Measurements from ENCODE around the gene TUG1.

Gene TUG1

GRCh38 chr22:30979932-30980331 is 10.9 kb downstream of the TUG1 start:
- H3K4me1 ChIP-seq (ENCODE audit: control insufficient read depth, insufficient read depth, low read length): no peaks in the 10 kb centered on the region
- H3K9me3 ChIP-seq (ENCODE audit: control insufficient read depth, insufficient read depth, low read length): peaks cover 17% of the 10 kb centered on the region
- no peak overlapping the region for H3K27ac ChIP-seq (ENCODE audit: low read depth, low read length)

DNA sequence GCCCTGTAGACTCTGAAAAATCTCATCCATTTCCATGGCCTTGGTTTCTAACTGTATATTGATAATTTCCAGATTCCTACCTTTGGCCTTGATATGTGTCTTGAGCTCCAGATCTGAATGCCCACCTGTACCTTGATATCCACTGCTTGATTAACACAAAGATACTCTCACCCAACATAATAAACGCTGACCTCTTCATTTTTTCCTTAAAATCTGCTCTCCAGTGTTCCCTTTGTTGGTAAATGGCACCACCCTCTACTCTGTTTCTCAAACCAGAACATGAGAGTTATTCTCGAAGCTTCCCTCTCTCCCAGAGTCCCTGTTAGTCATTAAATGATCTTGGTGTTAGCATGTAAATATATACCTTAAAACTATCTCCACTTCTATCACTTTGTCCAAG is 13.4 kb downstream of the TUG1 start:
- no peak overlapping the region for H3K27ac ChIP-seq (ENCODE audit: low read depth, low read length)
- no peaks in the 10 kb centered on the region for H3K27me3 ChIP-seq (ENCODE audit: control insufficient read depth, insufficient read depth, low read length)
- H3K4me3 ChIP-seq (ENCODE audit: low read depth, low read length): no peak overlapping the region
- H3K9me3 ChIP-seq (ENCODE audit: control insufficient read depth, insufficient read depth, low read length): 0 out of 2 replicates have a peak, but pooled peaks cover 3% of the 10 kb centered on the region
- H3K4me1 ChIP-seq (ENCODE audit: control insufficient read depth, insufficient read depth, low read length): no peaks in the 10 kb centered on the region; the same call in 1 of the 2 replicates
- H3K36me3 ChIP-seq (ENCODE audit: control insufficient read depth, insufficient read depth, low read length): peaks cover 12% of the 10 kb centered on the region
- H3K9ac ChIP-seq (ENCODE audit: low read depth, low read length): no peak overlapping the region

More at GRCh38 chr22:30979932-30980331, 10.9 kb downstream of the TUG1 start:
- H3K4me3 ChIP-seq (ENCODE audit: low read depth, low read length): no peak overlapping the region
- H3K36me3 ChIP-seq (ENCODE audit: control insufficient read depth, insufficient read depth, low read length): peaks cover 38% of the 10 kb centered on the region
- H3K27me3 ChIP-seq (ENCODE audit: control insufficient read depth, insufficient read depth, low read length): no peaks in the 10 kb centered on the region
- no peak overlapping the region for H3K9ac ChIP-seq (ENCODE audit: low read depth, low read length)

GRCh38 chr22:30984317-30984716 is 15.3 kb downstream of the TUG1 start:
- H3K36me3 ChIP-seq (ENCODE audit: control insufficient read depth, insufficient read depth, low read length): no peaks in the 10 kb centered on the region
- H3K27ac ChIP-seq (ENCODE audit: low read depth, low read length): no peak overlapping the region
- no peaks in the 10 kb centered on the region for H3K27me3 ChIP-seq (ENCODE audit: control insufficient read depth, insufficient read depth, low read length)
- H3K4me3 ChIP-seq (ENCODE audit: low read depth, low read length): no peak overlapping the region
- H3K4me1 ChIP-seq (ENCODE audit: control insufficient read depth, insufficient read depth, low read length): no peaks in the 10 kb centered on the region; the same call in 1 of the 2 replicates
- H3K9me3 ChIP-seq (ENCODE audit: control insufficient read depth, insufficient read depth, low read length): 0 out of 2 replicates have a peak, but pooled peaks cover 3% of the 10 kb centered on the region
- H3K9ac ChIP-seq (ENCODE audit: low read depth, low read length): no peak overlapping the region

DNA sequence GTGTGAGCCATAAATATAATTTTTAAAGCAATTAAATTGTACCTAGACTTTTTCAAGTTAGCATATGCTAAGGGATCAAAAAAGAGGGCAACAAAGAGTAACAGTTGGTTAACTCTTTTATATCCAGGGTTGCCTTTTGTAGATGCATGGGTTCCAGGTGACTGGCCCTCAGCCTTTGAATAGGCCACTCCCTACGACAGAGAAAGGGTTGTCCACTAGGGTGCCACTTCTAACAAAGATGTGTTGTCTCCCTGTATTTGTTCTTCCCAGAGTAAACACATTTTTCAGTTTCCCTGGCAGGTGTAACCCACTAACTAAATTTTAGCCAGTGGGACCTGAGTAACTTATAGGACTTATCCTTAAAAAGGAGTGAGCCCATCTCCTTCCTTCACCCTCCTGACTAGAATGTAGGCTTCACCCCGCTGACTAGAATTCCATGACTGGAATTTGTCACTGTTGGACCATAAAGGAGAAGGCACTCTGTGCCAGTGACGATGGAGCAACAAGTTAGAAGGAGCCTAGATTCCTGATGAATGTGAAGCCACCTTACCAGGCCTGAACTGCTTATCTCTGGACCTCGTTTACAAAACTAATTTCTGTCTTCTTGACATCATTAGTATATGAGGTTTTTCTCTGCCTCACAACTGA is 16.6 kb downstream of the TUG1 start:
- Histone ChIP-seq H3K27me3 (ENCODE audit: control insufficient read depth, insufficient read depth, low read length) (no peaks in the 10 kb centered on the region), H3K27ac (ENCODE audit: low read depth, low read length) (no peak overlapping the region), H3K4me1 (ENCODE audit: control insufficient read depth, insufficient read depth, low read length) (no peaks in the 10 kb centered on the region; the same call in 1 of the 2 replicates), H3K4me3 (ENCODE audit: low read depth, low read length) (no peak overlapping the region), H3K36me3 (ENCODE audit: control insufficient read depth, insufficient read depth, low read length) (no peaks in the 10 kb centered on the region), H3K9me3 (ENCODE audit: control insufficient read depth, insufficient read depth, low read length) (0 out of 2 replicates have a peak, but pooled peaks cover 3% of the 10 kb centered on the region), H3K9ac (ENCODE audit: low read depth, low read length) (no peak overlapping the region)

GRCh38 chr22:30989474-30989873 is 20.4 kb downstream of the TUG1 start:
- Histone ChIP-seq H3K4me3 (ENCODE audit: low read depth, low read length) (no peak overlapping the region), H3K9me3 (ENCODE audit: control insufficient read depth, insufficient read depth, low read length) (no peaks in the 10 kb centered on the region), H3K9ac (ENCODE audit: low read depth, low read length) (no peak overlapping the region), H3K36me3 (ENCODE audit: control insufficient read depth, insufficient read depth, low read length) (no peaks in the 10 kb centered on the region), H3K27ac (ENCODE audit: low read depth, low read length) (no peak overlapping the region), H3K27me3 (ENCODE audit: control insufficient read depth, insufficient read depth, low read length) (no peaks in the 10 kb centered on the region), H3K4me1 (ENCODE audit: control insufficient read depth, insufficient read depth, low read length) (no peaks in the 10 kb centered on the region; the same call in 1 of the 2 replicates)

GRCh38 chr22:30990690-30991089 is 21.6 kb downstream of the TUG1 start:
- H3K4me3 ChIP-seq (ENCODE audit: low read depth, low read length): no peak overlapping the region
- no peaks in the 10 kb centered on the region; the same call in 1 of the 2 replicates for H3K4me1 ChIP-seq (ENCODE audit: control insufficient read depth, insufficient read depth, low read length)
- no peak overlapping the region for H3K9ac ChIP-seq (ENCODE audit: low read depth, low read length)
- no peak overlapping the region for H3K27ac ChIP-seq (ENCODE audit: low read depth, low read length)
- no peaks in the 10 kb centered on the region for H3K36me3 ChIP-seq (ENCODE audit: control insufficient read depth, insufficient read depth, low read length)
- H3K9me3 ChIP-seq (ENCODE audit: control insufficient read depth, insufficient read depth, low read length): no peaks in the 10 kb centered on the region
- H3K27me3 ChIP-seq (ENCODE audit: control insufficient read depth, insufficient read depth, low read length): no peaks in the 10 kb centered on the region

DNA sequence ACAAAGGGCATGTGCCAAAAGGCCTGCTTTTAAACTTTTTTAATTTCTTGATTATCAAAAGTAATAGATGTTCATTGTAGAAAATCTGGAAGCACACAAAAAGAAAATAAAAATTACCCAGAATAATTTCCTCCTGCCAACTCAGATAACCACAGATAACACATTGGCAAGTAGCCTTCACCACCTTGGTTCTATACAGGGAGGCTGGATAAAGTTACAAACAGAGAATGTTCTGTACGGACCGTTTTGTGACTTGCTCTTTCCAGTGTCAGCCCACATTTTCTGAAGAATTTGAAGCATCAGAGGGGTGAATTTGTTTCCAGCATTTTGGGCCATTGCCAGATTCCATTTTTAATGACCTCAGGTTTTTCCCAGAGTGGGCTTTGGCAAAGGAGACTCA is 23.5 kb downstream of the TUG1 start:
- Histone ChIP-seq H3K27me3 (ENCODE audit: control insufficient read depth, insufficient read depth, low read length) (no peaks in the 10 kb centered on the region), H3K36me3 (ENCODE audit: control insufficient read depth, insufficient read depth, low read length) (no peaks in the 10 kb centered on the region), H3K27ac (ENCODE audit: low read depth, low read length) (no peak overlapping the region), H3K4me3 (ENCODE audit: low read depth, low read length) (no peak overlapping the region), H3K9me3 (ENCODE audit: control insufficient read depth, insufficient read depth, low read length) (no peaks in the 10 kb centered on the region), H3K4me1 (ENCODE audit: control insufficient read depth, insufficient read depth, low read length) (no peaks in the 10 kb centered on the region), H3K9ac (ENCODE audit: low read depth, low read length) (no peak overlapping the region)

DNA sequence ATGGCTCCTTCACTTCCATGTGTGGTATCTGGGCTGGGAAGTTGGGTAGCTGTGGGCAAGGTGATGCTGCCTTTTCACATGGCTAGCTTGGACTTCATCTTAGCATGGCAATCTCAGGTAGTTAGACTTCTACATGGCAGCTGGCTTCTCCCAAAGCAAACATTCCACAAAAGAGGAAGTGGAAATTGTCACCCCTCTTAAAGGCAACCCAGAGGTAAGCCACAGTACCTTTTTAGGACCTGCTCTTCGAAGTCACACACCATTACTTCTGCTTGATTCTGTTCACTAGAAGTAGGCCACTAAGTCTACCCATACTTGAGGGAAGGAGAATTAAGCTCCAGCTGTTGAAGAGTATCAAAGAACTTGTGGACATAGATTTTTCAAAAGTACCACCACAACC is 25.9 kb downstream of the TUG1 start:
- no peak overlapping the region for H3K4me3 ChIP-seq (ENCODE audit: low read depth, low read length)
- H3K27me3 ChIP-seq (ENCODE audit: control insufficient read depth, insufficient read depth, low read length): no peaks in the 10 kb centered on the region
- no peak overlapping the region for H3K27ac ChIP-seq (ENCODE audit: low read depth, low read length)
- H3K9ac ChIP-seq (ENCODE audit: low read depth, low read length): no peak overlapping the region
- H3K9me3 ChIP-seq (ENCODE audit: control insufficient read depth, insufficient read depth, low read length): no peaks in the 10 kb centered on the region
- H3K36me3 ChIP-seq (ENCODE audit: control insufficient read depth, insufficient read depth, low read length): no peaks in the 10 kb centered on the region
- no peaks in the 10 kb centered on the region for H3K4me1 ChIP-seq (ENCODE audit: control insufficient read depth, insufficient read depth, low read length)

- Histone ChIP-seq H3K36me3 (ENCODE audit: control insufficient read depth, insufficient read depth, low read length) (no peaks in the 10 kb centered on the region), H3K9ac (ENCODE audit: low read depth, low read length) (no peak overlapping the region), H3K27ac (ENCODE audit: low read depth, low read length) (no peak overlapping the region)
Measured at GRCh38 chr22:30996462-30996861, 27.4 kb downstream of the TUG1 start.

GRCh38 chr22:30998329-30998728 is 29.3 kb downstream of the TUG1 start:
- Histone ChIP-seq H3K27me3 (ENCODE audit: control insufficient read depth, insufficient read depth, low read length) (no peaks in the 10 kb centered on the region), H3K27ac (ENCODE audit: low read depth, low read length) (no peak overlapping the region), H3K36me3 (ENCODE audit: control insufficient read depth, insufficient read depth, low read length) (no peaks in the 10 kb centered on the region), H3K9ac (ENCODE audit: low read depth, low read length) (no peak overlapping the region), H3K4me1 (ENCODE audit: control insufficient read depth, insufficient read depth, low read length) (no peaks in the 10 kb centered on the region), H3K9me3 (ENCODE audit: control insufficient read depth, insufficient read depth, low read length) (no peaks in the 10 kb centered on the region), H3K4me3 (ENCODE audit: low read depth, low read length) (no peak overlapping the region)

More at GRCh38 chr22:30996462-30996861, 27.4 kb downstream of the TUG1 start:
- no peaks in the 10 kb centered on the region for H3K9me3 ChIP-seq (ENCODE audit: control insufficient read depth, insufficient read depth, low read length)
- H3K27me3 ChIP-seq (ENCODE audit: control insufficient read depth, insufficient read depth, low read length): no peaks in the 10 kb centered on the region
- no peak overlapping the region for H3K4me3 ChIP-seq (ENCODE audit: low read depth, low read length)
- H3K4me1 ChIP-seq (ENCODE audit: control insufficient read depth, insufficient read depth, low read length): no peaks in the 10 kb centered on the region

DNA sequence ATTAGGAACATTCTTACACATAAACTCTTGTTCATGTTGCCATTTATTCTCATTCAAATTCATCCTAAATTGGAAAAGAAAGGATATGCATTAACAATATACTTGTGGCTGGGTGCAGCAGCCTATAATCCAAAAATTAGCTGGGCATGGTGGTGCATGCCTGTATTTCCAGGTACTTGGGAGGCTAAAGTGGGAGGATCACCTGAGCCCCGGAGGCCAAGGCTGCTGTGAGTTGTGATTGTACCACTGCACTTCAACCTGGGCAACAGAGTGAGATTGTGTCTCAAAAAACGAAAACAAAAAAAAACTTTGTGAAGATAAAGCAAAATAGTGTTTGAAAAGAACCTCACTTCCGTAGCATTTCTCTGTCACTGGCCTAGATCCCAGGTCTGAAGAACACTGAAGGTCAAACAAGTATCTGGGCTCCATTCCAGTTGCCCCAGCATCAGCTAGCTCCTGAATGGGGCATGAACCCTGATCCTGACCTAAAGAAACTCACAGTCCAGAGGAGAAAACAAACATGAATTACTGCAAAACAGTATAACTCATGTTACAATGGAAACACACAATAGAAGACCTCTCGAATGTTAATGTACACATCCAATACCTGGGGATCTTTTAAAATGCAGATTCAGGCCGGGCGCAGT is 32.2 kb downstream of the TUG1 start:
- Histone ChIP-seq H3K36me3 (ENCODE audit: control insufficient read depth, insufficient read depth, low read length) (no peaks in the 10 kb centered on the region), H3K9ac (ENCODE audit: low read depth, low read length) (no peak overlapping the region), H3K4me3 (ENCODE audit: low read depth, low read length) (no peak overlapping the region), H3K27me3 (ENCODE audit: control insufficient read depth, insufficient read depth, low read length) (no peaks in the 10 kb centered on the region), H3K9me3 (ENCODE audit: control insufficient read depth, insufficient read depth, low read length) (0 out of 2 replicates have a peak, but pooled peaks cover 3% of the 10 kb centered on the region), H3K27ac (ENCODE audit: low read depth, low read length) (no peak overlapping the region), H3K4me1 (ENCODE audit: control insufficient read depth, insufficient read depth, low read length) (no peaks in the 10 kb centered on the region)
